Endometrium (tissue), 2 donors: ENCODE results near the gene CARHSP1.
"Not testable (repeated sequence)": the region's sequence is repeated elsewhere in the genome, so short reads cannot be mapped to it uniquely, and the experiment has no call there.

Experiments used
- FAIRE-seq: peaks from 2 replicates; lab custom pipeline; 2012; peaks lifted over from hg19 to GRCh38; lab: Jason Lieb, UNC
- donor health status: control.
- donor health status: control.

Gene CARHSP1

DNA sequence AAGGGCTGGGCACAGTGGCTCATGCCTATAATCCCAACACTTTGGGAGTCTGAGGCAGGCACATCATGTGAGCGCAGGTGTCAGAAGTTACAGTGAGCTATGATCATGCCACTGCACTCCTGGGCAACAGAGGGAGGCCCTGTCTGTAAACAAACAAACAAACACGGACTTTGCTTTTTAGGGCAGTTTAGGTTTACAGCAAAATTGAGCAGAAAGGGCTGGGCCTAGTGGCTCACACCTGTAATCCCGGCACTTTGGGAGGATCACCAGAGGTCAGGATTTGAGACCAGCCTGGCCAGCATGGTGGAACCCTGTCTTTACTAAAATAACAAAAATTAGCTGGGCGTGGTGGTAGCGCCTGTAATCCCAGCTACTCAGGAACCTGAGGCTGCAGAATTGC, 3.3 kb upstream of the CARHSP1 start:
- no peak for FAIRE-seq

DNA sequence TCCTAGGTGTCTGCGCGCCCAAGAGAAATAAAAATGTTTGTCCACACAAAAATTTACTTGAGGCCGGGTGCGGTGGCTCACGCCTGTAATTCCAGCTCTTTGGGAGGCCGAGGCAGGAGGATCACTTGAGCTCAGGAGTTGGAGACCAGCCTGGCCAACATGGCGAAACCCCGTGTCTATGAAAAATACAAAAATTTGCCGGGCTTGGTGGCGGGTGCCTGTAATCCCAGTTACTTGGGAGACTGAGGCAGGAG, 1.1 kb upstream of the CARHSP1 start:
- not testable (repeated sequence) for FAIRE-seq

DNA sequence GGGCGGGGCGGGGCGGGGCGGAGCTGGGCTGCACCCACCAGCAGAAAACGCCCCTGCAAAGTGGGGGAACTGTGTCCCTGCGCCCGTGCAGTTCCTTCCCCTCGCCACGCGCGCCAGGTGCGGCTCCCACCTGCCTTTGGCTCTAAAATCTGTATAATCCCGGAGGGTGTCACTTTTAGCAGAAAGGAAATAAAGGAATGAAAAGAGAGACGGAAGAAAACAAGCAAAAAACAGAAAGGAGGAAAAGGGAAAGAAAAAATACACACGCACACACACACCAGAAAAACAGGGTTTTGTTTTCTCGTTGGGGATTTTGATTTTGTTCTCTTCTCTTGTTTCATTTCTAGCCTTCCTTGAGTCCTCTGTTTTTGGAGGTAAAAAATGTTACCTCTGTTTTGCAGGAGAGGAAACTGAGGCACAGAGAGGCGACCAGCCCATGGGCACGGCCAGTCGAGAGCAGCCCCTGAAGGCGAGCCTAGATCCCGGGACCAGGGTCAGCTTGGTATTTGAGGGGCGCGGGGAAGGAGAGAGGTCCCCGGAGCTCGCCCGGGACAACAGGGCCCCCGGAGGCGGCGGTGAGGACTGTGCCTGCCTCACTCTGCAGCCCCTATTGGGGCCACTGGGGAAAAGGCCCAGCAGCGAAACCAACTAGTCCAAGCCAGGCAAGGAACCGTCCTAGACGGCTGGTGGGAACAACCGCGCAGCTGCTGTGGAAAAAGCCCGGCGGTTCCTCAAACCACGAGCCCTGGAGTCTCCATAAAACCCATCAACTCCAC, 594 bp upstream of the CARHSP1 start:
- no peak for FAIRE-seq

DNA sequence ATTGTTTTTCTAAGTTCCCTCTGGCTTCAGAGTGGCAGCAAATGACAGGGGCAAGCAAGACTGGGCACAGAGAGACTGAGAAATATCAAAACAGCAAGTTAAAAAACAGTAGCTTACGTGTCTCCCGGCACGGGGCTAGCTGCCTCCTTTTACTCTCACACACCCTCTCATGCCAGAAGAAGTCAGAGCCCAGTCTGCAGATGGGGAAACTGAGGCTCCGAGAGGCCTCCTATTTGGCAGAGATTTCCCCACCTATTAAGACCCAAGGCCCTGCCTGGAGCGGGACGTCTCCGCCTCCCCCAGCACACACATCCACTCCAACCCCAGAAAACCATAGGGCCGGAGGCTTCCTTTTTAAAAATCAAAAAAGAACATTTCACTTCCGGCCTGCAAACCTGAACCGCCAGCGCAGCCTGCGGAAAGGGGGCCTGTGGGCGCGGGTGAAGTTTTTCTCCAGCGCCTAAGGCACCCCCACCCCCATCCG, 832 bp downstream of the CARHSP1 start:
- no peak for FAIRE-seq

DNA sequence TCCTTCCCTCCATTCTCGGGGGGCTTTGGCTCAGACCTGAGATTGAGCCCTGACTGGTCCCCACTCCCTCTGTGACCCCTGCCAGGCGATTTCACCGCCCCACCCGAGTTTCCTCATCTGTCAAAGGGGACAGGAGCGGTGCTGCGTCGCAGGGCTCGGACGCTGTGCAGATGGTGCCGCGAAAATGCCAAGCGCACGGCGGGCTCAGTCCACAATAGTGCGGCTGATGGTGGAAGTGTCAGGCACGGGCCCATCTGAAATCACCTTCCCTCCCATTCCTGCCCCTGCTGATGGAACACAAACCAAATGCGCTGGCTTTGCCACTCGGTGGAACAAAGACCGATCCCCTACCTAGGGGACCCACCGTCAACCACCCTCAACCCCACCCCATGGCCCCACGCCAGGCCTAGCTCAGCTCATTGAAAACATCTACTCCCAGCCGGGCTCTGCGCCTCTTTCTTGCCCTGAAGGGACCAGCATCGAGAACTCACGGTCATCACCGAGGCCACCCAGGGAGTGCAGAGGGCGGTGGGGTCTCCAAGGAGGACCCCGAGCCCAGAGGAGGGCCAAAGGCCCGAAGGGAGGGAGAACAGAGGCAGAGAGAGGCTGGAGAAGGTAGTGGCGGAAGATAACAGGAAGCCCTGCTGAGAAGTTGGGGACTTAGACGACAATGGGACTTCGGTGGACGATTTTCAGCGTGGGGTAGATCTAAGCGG, 1.4 kb downstream of the CARHSP1 start:
- FAIRE-seq: no peak

DNA sequence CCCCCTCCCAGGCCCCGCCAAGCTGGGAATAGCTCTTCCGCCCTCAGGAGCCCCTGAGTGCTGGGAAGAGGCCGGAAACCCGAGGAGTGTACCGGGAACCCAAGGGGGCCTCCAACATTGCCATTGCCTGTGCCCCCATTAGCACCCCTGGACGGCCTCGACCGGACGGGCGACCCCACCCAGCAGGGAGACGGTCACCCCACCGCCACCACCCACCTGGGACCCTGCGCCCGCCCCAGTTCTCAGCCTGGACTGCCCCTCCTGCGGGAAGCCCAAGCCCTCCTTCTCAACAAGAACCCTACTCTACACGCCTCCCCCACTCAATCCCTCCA, 2.0 kb downstream of the CARHSP1 start:
- FAIRE-seq: no peak

DNA sequence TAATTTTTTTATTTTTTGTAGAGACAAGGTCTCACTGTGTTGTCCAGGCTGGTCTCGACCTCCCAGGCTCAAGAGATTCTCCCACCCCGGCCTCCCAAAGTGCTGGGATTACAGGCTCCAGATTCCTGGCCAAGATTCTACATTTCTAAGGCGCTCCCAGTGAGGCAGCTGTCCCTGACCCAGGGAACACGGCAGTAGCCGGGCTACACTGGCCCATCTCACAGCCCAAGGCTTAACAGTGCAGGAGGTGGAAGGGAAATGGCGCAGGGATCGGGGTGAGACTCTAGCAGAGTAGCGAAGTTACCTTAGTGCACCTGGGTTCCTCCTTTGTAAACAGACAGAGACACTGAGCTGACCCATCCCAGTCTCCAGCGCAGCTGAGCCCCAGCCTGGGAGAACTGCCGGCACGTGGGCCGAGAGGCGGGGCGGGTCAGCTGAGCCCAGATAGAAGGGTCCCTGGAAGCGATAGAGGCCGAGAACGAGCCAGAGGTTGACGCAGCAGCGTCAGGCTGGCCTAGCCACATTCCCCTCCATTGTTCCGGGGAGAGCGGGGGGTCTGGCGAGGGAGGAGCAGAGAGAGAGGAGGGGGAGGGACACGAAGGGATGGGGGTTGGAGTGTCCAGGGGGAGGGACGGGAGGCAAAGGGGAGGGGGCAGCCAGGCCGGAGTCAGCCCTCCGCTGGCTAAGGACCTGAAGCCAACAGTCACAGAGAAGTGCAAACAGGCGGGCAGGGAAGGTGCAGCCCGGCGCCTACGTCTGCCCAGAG, 2.5 kb downstream of the CARHSP1 start:
- no peak for FAIRE-seq

DNA sequence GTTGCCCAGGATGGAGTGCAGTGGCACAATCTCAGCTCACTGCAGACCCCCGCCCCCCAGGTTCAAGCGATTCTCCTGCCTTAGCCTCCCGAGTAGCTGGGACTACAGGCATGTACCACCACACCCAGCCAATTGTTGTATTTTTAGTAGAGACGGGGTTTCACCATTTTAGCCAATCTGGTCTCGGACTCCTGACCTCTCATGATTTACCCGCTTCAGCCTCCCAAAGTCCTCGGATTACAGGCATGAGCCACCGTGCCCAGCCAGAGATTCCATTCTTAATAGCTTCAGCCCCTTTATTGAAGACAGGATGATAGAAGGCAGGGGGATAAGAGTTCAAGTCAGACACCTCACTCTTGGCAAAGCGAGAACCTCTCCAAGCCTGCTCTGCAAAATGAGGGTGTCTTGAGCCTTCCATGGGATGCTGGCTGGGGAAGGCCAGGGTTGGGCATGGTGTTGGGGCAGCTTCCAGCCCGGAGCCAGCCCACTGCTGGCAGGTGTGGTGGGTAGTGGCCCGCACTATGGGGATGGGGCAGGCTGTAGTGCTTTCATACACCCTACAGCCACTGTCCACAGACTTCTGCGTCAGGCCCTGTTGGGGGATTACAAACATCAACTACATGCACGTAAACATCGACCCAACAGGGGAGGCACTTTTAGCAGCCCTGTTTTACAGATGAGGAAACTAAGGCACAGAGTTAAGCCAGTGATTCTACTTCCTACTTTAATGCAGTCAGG, 3.5 kb downstream of the CARHSP1 start:
- FAIRE-seq: no peak

DNA sequence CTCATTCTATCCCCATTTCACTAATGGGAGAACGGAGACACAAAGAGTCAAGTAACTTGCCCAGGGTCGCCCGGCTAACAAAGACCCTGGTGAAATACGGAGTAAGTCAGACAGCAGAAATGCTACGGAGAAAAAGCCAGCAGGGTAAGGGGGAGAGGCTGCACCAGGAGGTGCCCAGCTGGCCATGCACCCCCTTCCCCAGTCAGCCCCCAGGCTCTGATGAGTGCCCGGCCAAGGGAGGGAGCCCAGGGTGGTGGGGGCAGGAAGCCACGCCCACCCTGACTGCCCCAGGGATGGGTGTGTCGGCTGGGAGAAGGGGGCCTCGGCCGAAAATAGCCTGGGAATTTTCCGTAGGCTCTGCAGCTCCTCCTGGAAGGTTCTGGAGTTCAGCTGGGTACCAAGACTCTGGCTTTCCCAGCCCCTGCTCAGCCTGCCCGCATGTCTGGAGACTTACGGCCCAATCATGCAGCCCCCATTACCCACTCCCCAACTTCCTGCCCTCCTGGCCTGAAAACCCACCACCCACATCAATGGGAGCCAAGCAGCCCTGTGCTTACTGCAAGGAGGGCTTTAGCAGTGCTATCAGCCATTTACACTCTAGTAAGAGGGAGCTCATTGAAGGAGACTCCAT, 4.2 kb downstream of the CARHSP1 start:
- FAIRE-seq: no peak

DNA sequence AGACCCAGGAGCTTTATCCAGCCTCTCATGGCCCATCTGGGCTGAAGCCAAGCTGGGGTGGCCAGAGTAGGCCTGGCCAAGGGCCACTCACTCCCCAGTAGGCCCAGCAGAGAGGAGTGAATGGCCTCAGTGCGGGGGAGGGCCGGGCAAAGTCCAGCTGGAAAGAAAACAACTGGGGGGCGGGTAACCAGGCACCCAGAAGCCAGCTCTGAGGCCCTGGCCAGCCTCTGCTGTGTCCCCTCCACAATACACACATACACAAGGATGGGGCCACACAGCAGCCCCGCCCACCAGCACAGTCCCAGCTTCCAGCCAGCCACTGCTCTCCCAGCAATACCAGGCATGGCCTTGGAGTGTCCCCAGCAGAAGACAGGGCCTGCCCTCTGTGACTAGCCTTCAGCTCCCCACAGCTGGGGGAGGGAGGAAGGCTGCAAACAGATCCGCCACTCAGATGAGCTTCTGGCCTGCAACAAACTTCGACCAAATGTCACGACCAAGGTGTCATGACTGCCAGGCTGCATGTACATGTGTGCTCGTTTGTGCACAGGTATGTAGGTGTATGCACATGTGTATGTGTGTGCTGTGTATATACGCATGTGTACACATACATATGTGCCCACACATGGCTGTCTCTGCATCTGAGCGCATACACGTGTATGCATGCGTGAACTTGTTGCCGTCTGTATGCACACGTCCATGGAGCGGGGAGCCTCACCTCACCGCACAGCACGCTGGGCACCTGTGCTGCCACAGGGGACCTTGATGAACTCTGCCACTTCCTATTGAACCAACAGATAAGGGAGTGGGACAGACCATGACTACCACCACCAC, 5.0 kb downstream of the CARHSP1 start:
- no peak for FAIRE-seq

DNA sequence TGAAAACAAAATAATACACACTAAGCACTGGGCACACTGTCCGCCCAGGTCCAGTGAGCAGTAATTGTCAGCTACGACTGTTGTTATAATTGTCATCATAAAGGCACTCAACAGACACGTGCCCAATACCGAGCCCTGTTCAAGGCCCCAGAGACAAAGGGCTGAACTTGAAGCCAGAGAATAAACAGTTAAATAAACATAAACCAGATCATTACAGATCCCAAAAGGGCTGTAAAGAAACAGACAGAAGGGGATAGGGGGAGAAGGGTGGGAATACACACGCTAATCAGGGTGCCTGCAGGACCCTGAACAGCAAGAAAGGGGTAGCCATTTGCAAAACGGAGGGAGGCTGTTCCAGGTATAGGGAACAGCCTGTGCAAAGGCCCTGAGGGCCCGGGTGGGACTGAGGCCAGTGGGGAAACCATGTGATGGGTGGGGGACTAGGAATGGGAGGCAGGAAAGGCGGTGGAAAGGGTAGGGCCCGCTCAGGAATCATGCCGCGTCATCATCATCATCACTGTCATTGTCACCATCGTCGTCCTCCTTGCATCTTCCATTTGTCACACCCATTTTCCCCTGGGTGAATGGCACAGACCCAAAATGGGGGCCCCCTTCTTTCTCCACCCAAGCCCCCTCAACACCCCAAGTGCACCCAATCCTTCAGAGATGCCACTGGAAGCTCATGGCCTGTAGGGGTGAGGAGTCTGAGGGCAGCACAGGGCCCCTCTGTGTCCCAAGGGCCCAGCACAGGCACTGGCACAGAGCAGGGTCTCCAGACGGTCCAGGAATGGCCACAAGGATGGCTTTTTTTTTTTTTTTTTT, 6.3 kb downstream of the CARHSP1 start:
- no peak for FAIRE-seq

DNA sequence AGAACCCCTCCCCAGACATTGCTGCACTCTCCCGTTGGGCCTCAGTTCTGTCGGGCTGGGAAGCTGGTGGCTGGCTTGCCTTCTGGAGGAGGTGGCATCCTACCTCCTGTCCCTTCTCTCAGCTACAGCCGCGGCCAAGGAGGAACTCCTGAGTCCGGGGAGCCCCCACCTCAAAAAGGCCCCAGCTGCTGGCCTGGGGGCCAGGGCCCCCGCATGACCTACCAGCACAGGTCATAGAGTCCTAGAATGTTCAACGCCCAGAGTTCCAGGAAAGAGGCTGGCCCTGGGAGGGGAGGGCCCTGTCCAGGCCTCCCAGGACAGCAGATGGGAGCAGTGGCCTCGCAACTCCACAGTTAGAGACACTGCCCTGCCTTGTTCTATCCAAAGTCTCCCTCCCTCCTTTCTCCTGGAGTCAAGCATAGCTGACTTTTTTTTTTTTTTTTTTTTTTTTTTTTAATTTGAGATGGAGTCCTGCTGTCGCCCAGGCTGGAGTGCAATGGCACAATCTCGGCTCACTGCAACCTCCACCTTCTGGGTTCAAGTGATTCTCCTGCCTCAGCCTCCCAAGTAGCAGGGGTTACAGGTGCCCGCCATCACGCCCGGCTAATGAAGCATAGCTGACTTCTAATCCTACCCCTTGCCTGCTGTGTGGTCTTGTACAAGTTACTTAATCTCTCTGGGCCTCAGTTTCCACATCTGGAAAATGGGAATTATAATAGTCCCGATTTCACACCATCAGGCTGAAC, 7.1 kb downstream of the CARHSP1 start:
- FAIRE-seq: no peak

DNA sequence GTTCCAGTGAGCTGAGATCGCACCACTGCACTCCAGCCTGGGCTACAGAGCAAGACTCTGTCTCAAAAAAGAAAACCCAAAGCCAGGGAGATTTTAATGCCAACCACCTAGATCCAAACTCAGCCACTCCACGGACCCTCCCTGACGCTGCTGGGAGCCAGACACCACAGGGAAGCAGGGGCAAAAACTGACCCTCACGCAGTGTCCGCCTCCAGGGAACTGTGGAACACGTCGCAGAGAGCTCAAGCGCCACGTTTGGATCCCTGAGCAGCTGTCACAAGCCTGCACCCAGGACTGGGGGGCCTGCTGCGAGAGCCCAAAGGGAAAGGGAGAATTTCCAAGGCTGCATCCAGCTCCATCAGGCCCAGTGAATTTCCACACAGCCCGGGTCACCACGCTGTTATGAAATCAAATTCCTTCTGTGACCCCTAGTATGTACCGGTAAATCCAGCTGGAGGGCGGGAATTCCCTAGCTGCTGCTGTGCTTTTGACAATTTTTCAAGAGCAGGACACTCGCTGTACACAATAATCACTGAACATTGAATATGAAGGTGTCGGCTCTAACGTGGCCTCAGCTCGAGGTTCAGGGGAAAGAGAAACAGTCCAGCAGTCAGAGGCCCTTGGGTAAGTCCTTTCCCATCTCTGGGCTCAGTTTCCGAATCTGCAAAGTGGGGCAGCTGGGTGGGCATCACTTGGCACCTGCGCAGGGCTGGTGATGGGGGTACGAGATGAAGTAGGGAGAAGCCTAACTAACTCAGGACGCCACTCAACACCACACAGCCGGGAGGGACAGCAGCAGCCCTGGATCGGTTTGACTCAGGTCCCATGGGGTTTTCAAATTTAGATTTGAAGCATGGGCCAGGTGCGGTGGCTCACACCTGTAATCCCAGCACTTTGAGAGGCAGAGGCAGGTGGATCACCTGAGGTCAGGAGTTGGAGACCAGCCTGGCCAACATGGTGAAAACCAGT, 8.6 kb downstream of the CARHSP1 start:
- FAIRE-seq: no peak

DNA sequence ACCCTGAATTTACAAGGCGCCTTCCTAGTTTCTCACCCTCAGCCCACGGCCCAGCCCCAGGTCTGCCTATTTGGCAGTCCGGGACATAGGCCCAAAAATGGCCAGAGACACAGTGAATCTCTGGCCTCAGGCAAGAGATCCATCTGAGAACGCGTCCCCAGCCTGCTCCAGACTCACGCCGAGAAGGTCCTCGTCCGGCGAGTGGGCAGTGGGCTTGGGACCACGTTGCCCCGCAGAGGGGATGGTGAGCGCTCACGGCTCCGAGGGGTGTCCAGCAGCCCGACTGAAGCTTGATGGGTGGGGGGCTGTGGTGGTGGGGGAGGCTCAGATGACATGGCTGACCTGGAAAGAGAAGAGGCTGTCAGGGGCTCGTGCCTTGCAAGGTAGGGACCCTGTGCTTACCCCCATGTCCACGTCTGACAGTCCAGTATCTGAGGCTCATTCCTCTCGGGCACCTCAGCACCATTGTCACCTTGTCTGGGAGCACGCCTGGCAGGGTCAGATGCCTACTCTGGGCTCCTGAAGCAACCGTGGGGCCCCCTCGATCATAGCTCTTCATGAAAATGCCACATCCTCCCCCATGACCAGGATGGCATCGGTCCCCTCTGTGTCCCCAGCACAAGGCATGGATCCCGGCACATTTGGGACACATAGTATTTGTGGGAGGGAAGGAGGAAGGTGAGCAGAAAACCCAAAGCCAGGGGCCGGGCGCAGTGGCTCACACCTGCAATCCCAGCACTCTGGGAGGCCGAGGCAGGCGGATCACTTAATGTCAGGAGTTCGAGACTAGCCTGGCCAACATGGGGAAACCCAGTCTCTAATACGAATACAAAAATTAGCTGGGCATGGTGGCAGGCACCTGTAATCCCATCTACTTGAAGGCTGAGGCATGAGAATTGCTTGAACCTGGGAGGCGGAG, 9.6 kb downstream of the CARHSP1 start:
- FAIRE-seq: no peak

DNA sequence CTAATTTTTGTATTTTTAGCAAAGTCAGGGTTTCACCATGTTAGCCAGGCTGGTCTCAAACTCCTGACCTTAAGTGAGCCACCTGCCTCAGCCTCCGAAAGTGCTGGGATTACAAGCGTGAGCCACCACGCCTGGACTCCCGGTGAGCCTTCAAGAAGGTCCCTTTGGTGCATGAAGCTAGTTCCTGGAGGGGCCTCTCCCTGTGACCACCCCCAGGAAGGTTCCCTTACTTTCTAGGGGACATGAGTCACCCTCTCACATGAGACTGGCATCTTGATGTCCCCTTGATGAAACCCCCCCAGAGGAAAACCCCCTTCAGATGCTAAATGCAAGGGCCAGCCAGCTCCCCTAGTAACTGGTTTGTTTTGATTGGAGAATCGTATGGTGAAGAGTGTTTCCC, 12.8 kb downstream of the CARHSP1 start:
- no peak for FAIRE-seq

DNA sequence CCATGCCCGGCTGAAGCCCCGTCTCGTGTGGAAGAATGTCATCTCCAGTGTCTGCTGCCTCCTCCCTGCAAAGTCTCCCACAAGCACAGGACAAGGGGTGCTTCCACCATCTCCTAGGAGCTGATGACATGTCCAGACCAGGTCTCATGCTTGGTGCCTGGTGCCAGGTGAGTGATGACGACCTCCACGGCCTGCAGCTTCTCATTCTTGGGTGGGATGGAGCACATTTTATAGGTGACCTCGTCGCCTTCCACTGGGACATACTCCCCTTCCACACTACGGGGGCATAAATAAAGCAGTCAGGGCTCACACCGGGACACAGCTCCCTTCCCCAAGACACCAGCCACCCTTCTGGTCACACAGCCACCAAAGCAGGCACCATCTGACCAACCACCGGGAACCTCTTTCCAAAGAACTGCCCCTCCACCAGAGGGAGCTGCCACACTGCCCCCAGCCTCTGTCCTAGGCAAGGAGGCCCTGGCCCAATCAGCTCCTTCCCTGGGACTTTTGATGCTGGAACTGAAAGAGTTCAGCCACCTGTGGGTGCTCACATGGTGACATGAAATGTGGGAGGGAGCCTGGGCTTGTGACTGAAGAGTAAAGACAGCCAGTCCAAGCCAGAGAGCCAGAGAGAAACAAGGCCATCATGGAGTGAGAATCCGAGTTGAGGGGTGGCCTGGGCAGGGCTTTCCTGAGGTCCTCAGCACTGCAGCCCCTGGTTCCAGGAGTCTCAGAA, 13.6 kb downstream of the CARHSP1 start:
- no peak for FAIRE-seq
